ENCODE measurements around the gene RCCD1. TPM values are rescaled to one million over a fixed set of nuclear protein-coding genes. Genes with fewer than 3 reads are reported as not detected.
"Not testable (repeated sequence)": the region's sequence is repeated elsewhere in the genome, so short reads cannot be mapped to it uniquely, and the experiment has no call there.

Gene RCCD1
- total RNA-seq, 1 experiment from 2014 or later, result 38.5 TPM

GRCh38 chr15:90922712-90923322 is 31.9 kb upstream of the RCCD1 start:
- RAD21 ChIA-PET (ENCODE audit: low non-redundant PET in 1 of 2, low total read pairs in 2 of 2, uncharacterized antibody in 2 of 2, unreplicated experiment in 2 of 2), result not testable (repeated sequence)

GRCh38 chr15:90924375-90924774 is 30.3 kb upstream of the RCCD1 start:
- Histone ChIP-seq H3K9me2 (ENCODE audit: insufficient read depth) (no peaks in the 10 kb centered on the region), H3K79me2 (ENCODE audit: insufficient read depth, low read length) (no peaks in the 10 kb centered on the region), H2AFZ (ENCODE audit: low read depth, low read length, poor library complexity, severe bottlenecking) (no peak overlapping the region), H3K4me2 (ENCODE audit: low read length) (no peak overlapping the region), H3K27me3 (ENCODE audit: insufficient read depth, low read length) (no peaks in the 10 kb centered on the region), H3K36me3 (ENCODE audit: control insufficient read depth in 1 of 2, insufficient read depth in 2 of 2, low read length in 2 of 2) (no peaks in the 10 kb centered on the region; a peak in 2 of 4 replicates), H3K27ac (ENCODE audit: low read depth, low read length) (no peak overlapping the region), H3K9me3 (ENCODE audit: control insufficient read depth in 1 of 2, insufficient read depth in 1 of 2, low read depth in 1 of 2, low read length in 2 of 2) (no peaks in the 10 kb centered on the region), H4K20me1 (ENCODE audit: insufficient read depth) (no peaks in the 10 kb centered on the region), H3K4me1 (ENCODE audit: control insufficient read depth in 1 of 2, insufficient read depth in 2 of 2, low read length in 2 of 2) (peaks cover 4 to 5% of the 10 kb centered on the region in 2 experiments; a peak in 2 of 4 replicates), H3K4me3 (replicated peaks in 1 of 2; ENCODE audit: low read depth in 1 of 2, low read length in 2 of 2) (no peak overlapping the region), H3K9ac (ENCODE audit: low read length) (no peak overlapping the region)
- ATAC-seq, result no peak
- ChIA-PET CTCF (interaction anchor here (1.6 kb wide), 1 partner anchor 8 kb away, joined by 6 read pairs; the partner anchor contains the start of gene HDDC3), RAD21 (ENCODE audit: low non-redundant PET in 1 of 2, low total read pairs in 2 of 2, uncharacterized antibody in 2 of 2, unreplicated experiment in 2 of 2) (no interaction called here), POLR2A (no interaction called here)
- DNase-seq (ENCODE audit: low read depth, low spot score), result no peak
- BruUV-seq (replicated peaks), result no TSS peak
- TF ChIP-seq CBX3 (IDR thresholded peaks at IDR 0.05; ENCODE audit: low read depth), result no peak
- TF ChIP-seq SRF (IDR thresholded peaks at IDR 0.05; ENCODE audit: low read depth), result no peak
- TF ChIP-seq JUND (IDR thresholded peaks at IDR 0.05), result no peak
- TF ChIP-seq POLR2AphosphoS5 (IDR thresholded peaks at IDR 0.05; ENCODE audit: low read depth, low read length), result no peak
- intact Hi-C loops (cut with micrococcal nuclease), result no loop called here

More at GRCh38 chr15:90922712-90923322, 31.9 kb upstream of the RCCD1 start:
- H3K27me3 ChIP-seq (ENCODE audit: insufficient read depth, low read length); DNase-seq (ENCODE audit: low read depth, low spot score); H3K4me1 ChIP-seq (ENCODE audit: control insufficient read depth in 1 of 2, insufficient read depth in 2 of 2, low read length in 2 of 2); H4K20me1 ChIP-seq (ENCODE audit: insufficient read depth); H3K36me3 ChIP-seq (ENCODE audit: control insufficient read depth in 1 of 2, insufficient read depth in 2 of 2, low read length in 2 of 2); H3K27ac ChIP-seq (ENCODE audit: low read depth, low read length); H3K9ac ChIP-seq (ENCODE audit: low read length); ATAC-seq; H3K79me2 ChIP-seq (ENCODE audit: insufficient read depth, low read length); H3K9me2 ChIP-seq (ENCODE audit: insufficient read depth); H2AFZ ChIP-seq (ENCODE audit: low read depth, low read length, poor library complexity, severe bottlenecking); H3K9me3 ChIP-seq (ENCODE audit: control insufficient read depth in 1 of 2, insufficient read depth in 1 of 2, low read depth in 1 of 2, low read length in 2 of 2); H3K4me3 ChIP-seq (replicated peaks in 1 of 2; ENCODE audit: low read depth in 1 of 2, low read length in 2 of 2); intact Hi-C loops (cut with micrococcal nuclease); BruUV-seq (replicated peaks); H3K4me2 ChIP-seq (ENCODE audit: low read length): not testable (repeated sequence)
- POLR2A ChIA-PET, result interaction anchor here (0.7 to 1.1 kb wide), 2 partner anchors 9 to 634 kb away, joined by 3 read pairs; no protein-coding TSS in a partner anchor
- CTCF ChIA-PET, result interaction anchor here (0.6 to 1.6 kb wide), 2 partner anchors 9 to 130 kb away, joined by 3 to 6 read pairs; partner anchors contain the start of gene HDDC3

GRCh38 chr15:90926766-90927165 is 27.9 kb upstream of the RCCD1 start:
- peaks cover 13 to 20% of the 10 kb centered on the region in 2 experiments; a peak in 3 of 4 replicates for H3K4me1 ChIP-seq (ENCODE audit: control insufficient read depth in 1 of 2, insufficient read depth in 2 of 2, low read length in 2 of 2)
- H3K79me2 ChIP-seq (ENCODE audit: insufficient read depth, low read length); H3K27ac ChIP-seq (ENCODE audit: low read depth, low read length); RAD21 ChIA-PET (ENCODE audit: low non-redundant PET in 1 of 2, low total read pairs in 2 of 2, uncharacterized antibody in 2 of 2, unreplicated experiment in 2 of 2); ATAC-seq; H3K4me2 ChIP-seq (ENCODE audit: low read length); H3K9ac ChIP-seq (ENCODE audit: low read length); H2AFZ ChIP-seq (ENCODE audit: low read depth, low read length, poor library complexity, severe bottlenecking); H4K20me1 ChIP-seq (ENCODE audit: insufficient read depth); H3K9me3 ChIP-seq (ENCODE audit: control insufficient read depth in 1 of 2, insufficient read depth in 1 of 2, low read depth in 1 of 2, low read length in 2 of 2); H3K27me3 ChIP-seq (ENCODE audit: insufficient read depth, low read length); DNase-seq (ENCODE audit: low read depth, low spot score); H3K9me2 ChIP-seq (ENCODE audit: insufficient read depth); BruUV-seq (replicated peaks); intact Hi-C loops (cut with micrococcal nuclease); H3K36me3 ChIP-seq (ENCODE audit: control insufficient read depth in 1 of 2, insufficient read depth in 2 of 2, low read length in 2 of 2); H3K4me3 ChIP-seq (replicated peaks in 1 of 2; ENCODE audit: low read depth in 1 of 2, low read length in 2 of 2): not testable (repeated sequence)
- CTCF ChIA-PET, result interaction anchor here (1.8 kb wide), 1 partner anchor 8 kb away, joined by 6 read pairs; the partner anchor contains the start of gene UNC45A
- POLR2A ChIA-PET, result interaction anchor here (1.1 kb wide), 1 partner anchor 23 kb away, joined by 4 read pairs; the partner anchor contains the start of gene MAN2A2

- POLR2A ChIA-PET; RAD21 ChIA-PET (ENCODE audit: low non-redundant PET in 1 of 2, low total read pairs in 2 of 2, uncharacterized antibody in 2 of 2, unreplicated experiment in 2 of 2); H3K9me2 ChIP-seq (ENCODE audit: insufficient read depth); H3K4me3 ChIP-seq (replicated peaks in 1 of 2; ENCODE audit: low read depth in 1 of 2, low read length in 2 of 2); H2AFZ ChIP-seq (ENCODE audit: low read depth, low read length, poor library complexity, severe bottlenecking); H3K36me3 ChIP-seq (ENCODE audit: control insufficient read depth in 1 of 2, insufficient read depth in 2 of 2, low read length in 2 of 2); H3K9me3 ChIP-seq (ENCODE audit: control insufficient read depth in 1 of 2, insufficient read depth in 1 of 2, low read depth in 1 of 2, low read length in 2 of 2); H3K27ac ChIP-seq (ENCODE audit: low read depth, low read length); CTCF ChIA-PET; H4K20me1 ChIP-seq (ENCODE audit: insufficient read depth); H3K9ac ChIP-seq (ENCODE audit: low read length); BruUV-seq (replicated peaks); DNase-seq (ENCODE audit: low read depth, low spot score); H3K4me2 ChIP-seq (ENCODE audit: low read length); ATAC-seq; H3K27me3 ChIP-seq (ENCODE audit: insufficient read depth, low read length); H3K79me2 ChIP-seq (ENCODE audit: insufficient read depth, low read length); intact Hi-C loops (cut with micrococcal nuclease): not testable (repeated sequence)
- peaks cover 13 to 31% of the 10 kb centered on the region in 2 experiments; a peak in 3 of 4 replicates for H3K4me1 ChIP-seq (ENCODE audit: control insufficient read depth in 1 of 2, insufficient read depth in 2 of 2, low read length in 2 of 2)
Observed at GRCh38 chr15:90928106-90928505, 26.6 kb upstream of the RCCD1 start.
